GM23338 (cell line): ENCODE results near the gene HYAL2. TPM values are rescaled to one million over a fixed set of nuclear protein-coding genes. Genes with fewer than 3 reads are reported as not detected.

Source experiments
- ATAC-seq: fragments of 200-7000 bp; cut with Tn5 transposase; 3 replicates; pipeline ENCODE4 v1.9.1; 2020
- DNase-seq: peaks from one replicate; pipeline ENCODE4 v3.0.0-alpha.2; 2015; ENCODE audit warnings: low spot score
- H2AFZ ChIP-seq: fragments of 200-600 bp; sonication (generic); 2 replicates; pipeline ENCODE4 v1.8.0; 2016; ENCODE audit warnings: antibody characterized with exemption, mild to moderate bottlenecking, moderate library complexity
- H3F3A ChIP-seq: fragments of 200-600 bp; sonication (generic); replicated peaks from 2 replicates; pipeline ENCODE4 v1.8.0; 2017; ENCODE audit warnings: antibody characterized with exemption, mixed run types, low read depth
- H3K27ac ChIP-seq: fragments of 200-600 bp; sonication (generic); 2 replicates; pipeline ENCODE4 v1.6.1; 2016; ENCODE audit warnings: low read depth
- H3K27me3 ChIP-seq: fragments of 200-600 bp; sonication (generic); 2 replicates; pipeline ENCODE4 v1.8.0; 2016; ENCODE audit warnings: mild to moderate bottlenecking, mixed run types, moderate library complexity; ENCODE audit not compliant: insufficient read depth
- H3K36me3 ChIP-seq: fragments of 200-600 bp; sonication (generic); 2 replicates; pipeline ENCODE4 v1.8.0; 2016; ENCODE audit warnings: mild to moderate bottlenecking; ENCODE audit not compliant: insufficient read depth
- H3K4me1 ChIP-seq: fragments of 200-600 bp; sonication (generic); 2 replicates; pipeline ENCODE4 v1.8.0; 2016; ENCODE audit warnings: mild to moderate bottlenecking, moderate library complexity; ENCODE audit not compliant: insufficient read depth
- H3K4me2 ChIP-seq: fragments of 200-600 bp; sonication (generic); 2 replicates; pipeline ENCODE4 v1.7.1; 2017; ENCODE audit warnings: mixed run types
- H3K4me3 ChIP-seq: fragments of 200-600 bp; sonication (generic); 2 replicates; pipeline ENCODE4 v1.6.1; 2016; ENCODE audit warnings: mixed run types
- H3K79me2 ChIP-seq: fragments of 200-600 bp; sonication (generic); replicated peaks from 2 replicates; pipeline ENCODE4 v1.8.0; 2017; ENCODE audit warnings: mild to moderate bottlenecking; ENCODE audit not compliant: insufficient read depth
- H3K9me2 ChIP-seq: fragments of 200-600 bp; sonication (generic); 2 replicates; pipeline ENCODE4 v1.8.0; 2017; ENCODE audit not compliant: insufficient read depth
- H4K20me1 ChIP-seq: fragments of 200-600 bp; sonication (generic); replicated peaks from 2 replicates; pipeline ENCODE4 v1.8.0; 2017; ENCODE audit warnings: mild to moderate bottlenecking; ENCODE audit not compliant: insufficient read depth
- H3K27ac Mint-ChIP-seq: 2 replicates; pipeline ENCODE4 v1.8.0; 2020; ENCODE audit warnings: inconsistent platforms, mild to moderate bottlenecking, moderate library complexity, mixed read lengths
- H3K27me3 Mint-ChIP-seq: 3 replicates; pipeline ENCODE4 v1.8.0; 2022; ENCODE audit warnings: low read depth, mild to moderate bottlenecking, moderate library complexity, mixed read lengths, inconsistent platforms; ENCODE audit not compliant: insufficient read depth, poor library complexity
- H3K36me3 Mint-ChIP-seq: 3 replicates; pipeline ENCODE4 v1.8.0; 2021; ENCODE audit warnings: low read depth, mild to moderate bottlenecking, inconsistent platforms, moderate library complexity, mixed read lengths
- H3K4me1 Mint-ChIP-seq: 3 replicates; pipeline ENCODE4 v1.8.0; 2020; ENCODE audit warnings: mild to moderate bottlenecking, inconsistent platforms, mixed read lengths
- H3K4me3 Mint-ChIP-seq: 3 replicates; pipeline ENCODE4 v1.8.0; 2021; ENCODE audit warnings: moderate library complexity, mild to moderate bottlenecking, inconsistent platforms, mixed read lengths
- H3K9me3 Mint-ChIP-seq: 3 replicates; pipeline ENCODE4 v1.8.0; 2020; ENCODE audit warnings: moderate library complexity, mild to moderate bottlenecking, inconsistent platforms, mixed read lengths
- CREB1 ChIP-seq: fragments of 250-450 bp; sonication (Bioruptor Pico); IDR thresholded peaks from 2 replicates; pipeline ENCODE4 v1.5.0; 2020; ENCODE audit warnings: low read depth, mild to moderate bottlenecking, moderate library complexity
- CTCF ChIP-seq, 2 experiments: fragments of 200-600 bp in 1 of 2; sonication (generic) in 1 of 2; conservative IDR thresholded peaks; 2 replicates each; pipeline versions ENCODE4 v1.5.1 to v1.6.1; 2016 to 2017; ENCODE audit warnings: antibody characterized with exemption in 2 of 2, low read depth in 2 of 2, mild to moderate bottlenecking in 2 of 2, moderate library complexity in 1 of 2
- EZH2 ChIP-seq: fragments of 200-600 bp; sonication (generic); IDR thresholded peaks from one replicate; pipeline ENCODE4 v1.8.0; 2017; ENCODE audit warnings: antibody characterized with exemption, mild to moderate bottlenecking, low read depth; ENCODE audit not compliant: unreplicated experiment
- REST ChIP-seq: IDR thresholded peaks from one replicate; pipeline ENCODE4 v1.6.1; 2018; ENCODE audit warnings: antibody characterized with exemption; ENCODE audit not compliant: unreplicated experiment
- STAT1 ChIP-seq: IDR thresholded peaks from one replicate; pipeline ENCODE4 v1.6.1; 2016; ENCODE audit warnings: antibody characterized with exemption; ENCODE audit not compliant: unreplicated experiment
- ZNF331 ChIP-seq: fragments of 250-450 bp; sonication (Bioruptor Pico); IDR thresholded peaks from 2 replicates; pipeline ENCODE4 v1.5.0; 2020; ENCODE audit warnings: low read depth, mild to moderate bottlenecking, moderate library complexity
- polyA plus RNA-seq: library from polyadenylated mRNA; unstranded; fragments of >200 nt; fragmentation: Nextera tagmentation; extraction: Ambion mirVana; gene quantifications from 2 replicates; pipeline ENCODE4 v1.2.1, GENCODE V29; 2016
- total RNA-seq: library from RNA; depleted of rRNA; stranded (reverse); fragments of >200 nt; shearing (Covaris generic); gene quantifications from 2 replicates; pipeline ENCODE4 v1.2.3, GENCODE V29; 2014
- TF ChIP-seq, protein P1 (sequence below): IDR thresholded peaks from 2 replicates; pipeline ENCODE4 v1.6.1; 2016; ENCODE audit warnings: antibody characterized with exemption

HYAL2 gene
- total and polyA plus RNA-seq, 2 experiments from 2014 or later, result 28.9 to 74.3 TPM

- peaks cover 12% of the 10 kb centered on the region for H3K4me1 ChIP-seq
- H2AFZ ChIP-seq, result no peak overlapping the region
- no peak for DNase-seq
- H3K27ac ChIP-seq, result no peak overlapping the region
- peaks cover 17% of the 10 kb centered on the region for H3K79me2 ChIP-seq
- no peaks in the 10 kb centered on the region for H3K9me2 ChIP-seq
- Mint-ChIP-seq H3K9me3 (no peaks in the 10 kb centered on the region), H3K4me3 (no peak overlapping the region), H3K36me3 (peaks cover 17% of the 10 kb centered on the region), H3K27me3 (peaks cover 17% of the 10 kb centered on the region), H3K27ac (no peak overlapping the region), H3K4me1 (peaks cover 16% of the 10 kb centered on the region)
- H3K36me3 ChIP-seq, result no peaks in the 10 kb centered on the region; the same call in 1 of the 2 replicates
- no peak overlapping the region for H3K4me2 ChIP-seq
- H3K27me3 ChIP-seq, result no peaks in the 10 kb centered on the region
- TF ChIP-seq, protein P1, sequence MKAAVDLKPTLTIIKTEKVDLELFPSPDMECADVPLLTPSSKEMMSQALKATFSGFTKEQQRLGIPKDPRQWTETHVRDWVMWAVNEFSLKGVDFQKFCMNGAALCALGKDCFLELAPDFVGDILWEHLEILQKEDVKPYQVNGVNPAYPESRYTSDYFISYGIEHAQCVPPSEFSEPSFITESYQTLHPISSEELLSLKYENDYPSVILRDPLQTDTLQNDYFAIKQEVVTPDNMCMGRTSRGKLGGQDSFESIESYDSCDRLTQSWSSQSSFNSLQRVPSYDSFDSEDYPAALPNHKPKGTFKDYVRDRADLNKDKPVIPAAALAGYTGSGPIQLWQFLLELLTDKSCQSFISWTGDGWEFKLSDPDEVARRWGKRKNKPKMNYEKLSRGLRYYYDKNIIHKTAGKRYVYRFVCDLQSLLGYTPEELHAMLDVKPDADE, result no peak
- no peak for TF ChIP-seq REST
- no peak for TF ChIP-seq STAT1
- no peak for TF ChIP-seq CTCF (conservative IDR thresholded peaks at IDR 0.05; ENCODE audit: low read depth in 2 of 2)
- no peak for TF ChIP-seq EZH2
- no peak for TF ChIP-seq CREB1
- no peak for TF ChIP-seq ZNF331 (CRISPR knock-in tag)
- no peaks in the 10 kb centered on the region for H4K20me1 ChIP-seq
- H3K4me3 ChIP-seq, result no peak overlapping the region
- no peak for ATAC-seq
- peaks cover 3% of the 10 kb centered on the region; the same call in 1 of the 2 replicates for H3F3A ChIP-seq
Observed at GRCh38 chr3:50294492-50295403, 27.8 kb downstream of the HYAL2 start.
